Bronchial epithelial cell (primary cell): ENCODE measurements around the gene SCAF4. TPM values are rescaled to one million over a fixed set of nuclear protein-coding genes. Genes with fewer than 3 reads are reported as not detected.

Source experiments
- DNase-seq: peaks from one replicate; pipeline ENCODE4 v3.0.0-alpha.2; 2010; ENCODE audit warnings: low read depth
- FAIRE-seq: peaks from 2 replicates; lab custom pipeline; 2011; peaks lifted over from hg19 to GRCh38; lab: Jason Lieb, UNC
- H3K27me3 ChIP-seq: 2 replicates; pipeline ENCODE4 v1.5.1; 2011; ENCODE audit warnings: low read length; ENCODE audit not compliant: control insufficient read depth, insufficient read depth
- H3K36me3 ChIP-seq: 2 replicates; pipeline ENCODE4 v1.5.1; 2011; ENCODE audit warnings: low read length; ENCODE audit not compliant: control insufficient read depth, insufficient read depth
- H3K4me3 ChIP-seq: 2 replicates; pipeline ENCODE4 v1.5.1; 2011; ENCODE audit warnings: mild to moderate bottlenecking, low read depth, low read length, control low read depth
- CTCF ChIP-seq: IDR thresholded peaks from 2 replicates; pipeline ENCODE4 v1.5.1; 2011; ENCODE audit warnings: mild to moderate bottlenecking, moderate library complexity, low read length, control low read depth, inconsistent platforms; ENCODE audit not compliant: insufficient read depth, severe bottlenecking
- total RNA-seq: library from RNA; depleted of rRNA; stranded (reverse); fragments of >200 nt; gene quantifications from 2 replicates; pipeline ENCODE4 v1.2.1, GENCODE V29; 2014

The SCAF4 gene, protein sequence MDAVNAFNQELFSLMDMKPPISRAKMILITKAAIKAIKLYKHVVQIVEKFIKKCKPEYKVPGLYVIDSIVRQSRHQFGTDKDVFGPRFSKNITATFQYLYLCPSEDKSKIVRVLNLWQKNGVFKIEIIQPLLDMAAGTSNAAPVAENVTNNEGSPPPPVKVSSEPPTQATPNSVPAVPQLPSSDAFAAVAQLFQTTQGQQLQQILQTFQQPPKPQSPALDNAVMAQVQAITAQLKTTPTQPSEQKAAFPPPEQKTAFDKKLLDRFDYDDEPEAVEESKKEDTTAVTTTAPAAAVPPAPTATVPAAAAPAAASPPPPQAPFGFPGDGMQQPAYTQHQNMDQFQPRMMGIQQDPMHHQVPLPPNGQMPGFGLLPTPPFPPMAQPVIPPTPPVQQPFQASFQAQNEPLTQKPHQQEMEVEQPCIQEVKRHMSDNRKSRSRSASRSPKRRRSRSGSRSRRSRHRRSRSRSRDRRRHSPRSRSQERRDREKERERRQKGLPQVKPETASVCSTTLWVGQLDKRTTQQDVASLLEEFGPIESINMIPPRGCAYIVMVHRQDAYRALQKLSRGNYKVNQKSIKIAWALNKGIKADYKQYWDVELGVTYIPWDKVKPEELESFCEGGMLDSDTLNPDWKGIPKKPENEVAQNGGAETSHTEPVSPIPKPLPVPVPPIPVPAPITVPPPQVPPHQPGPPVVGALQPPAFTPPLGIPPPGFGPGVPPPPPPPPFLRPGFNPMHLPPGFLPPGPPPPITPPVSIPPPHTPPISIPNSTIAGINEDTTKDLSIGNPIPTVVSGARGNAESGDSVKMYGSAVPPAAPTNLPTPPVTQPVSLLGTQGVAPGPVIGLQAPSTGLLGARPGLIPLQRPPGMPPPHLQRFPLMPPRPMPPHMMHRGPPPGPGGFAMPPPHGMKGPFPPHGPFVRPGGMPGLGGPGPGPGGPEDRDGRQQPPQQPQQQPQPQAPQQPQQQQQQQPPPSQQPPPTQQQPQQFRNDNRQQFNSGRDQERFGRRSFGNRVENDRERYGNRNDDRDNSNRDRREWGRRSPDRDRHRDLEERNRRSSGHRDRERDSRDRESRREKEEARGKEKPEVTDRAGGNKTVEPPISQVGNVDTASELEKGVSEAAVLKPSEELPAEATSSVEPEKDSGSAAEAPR
- total RNA-seq, result 2.9 and 5.0 TPM in 2 replicates

GRCh38 chr21:31731857-31732596, at the start of gene SCAF4:
TSS of gene SCAF4 (minus strand) at chr21:31732118. CDS start at chr21:31731692, 426 bp downstream.
- no peak for FAIRE-seq
- peak within 1 kb of the TSS; percentile 73 for H3K4me3 ChIP-seq
- TF ChIP-seq CTCF, result no peak

DNA sequence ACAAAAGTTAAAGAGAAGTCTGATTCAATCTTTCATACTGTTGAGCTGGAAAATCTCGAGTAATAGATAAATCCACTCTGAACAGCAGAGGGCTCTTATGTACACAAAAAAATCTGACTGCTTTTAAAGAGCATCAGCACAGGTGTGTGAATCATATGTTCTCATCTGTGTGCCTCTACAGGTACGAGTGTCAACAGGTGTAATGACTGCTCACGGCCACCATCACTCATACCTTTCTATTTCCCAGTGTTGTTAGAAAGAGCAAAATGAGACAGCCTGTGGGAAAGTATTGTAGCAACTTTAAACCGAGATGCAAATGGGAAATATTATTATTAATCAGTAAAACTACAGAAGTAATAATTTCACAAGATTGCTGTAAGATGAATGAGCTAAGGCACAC, 49.0 kb upstream of the SCAF4 start:
- H3K4me3 ChIP-seq, result no peak overlapping the region
- FAIRE-seq, result no peak
- H3K36me3 ChIP-seq, result no peaks in the 10 kb centered on the region
- TF ChIP-seq CTCF, result peak; percentile 26
- no peaks in the 10 kb centered on the region for H3K27me3 ChIP-seq
- DNase-seq, result peak; percentile 80

More at GRCh38 chr21:31731857-31732596, at the start of gene SCAF4:
- Histone ChIP-seq H3K27me3 (no peaks in the 10 kb centered on the region), H3K36me3 (peaks cover 1% of the 10 kb centered on the region)
- DNase-seq, result peak; percentile 65

GRCh38 chr21:31778546-31778945, 46.6 kb upstream of the SCAF4 start:
- TF ChIP-seq CTCF, result no peak
- Histone ChIP-seq H3K36me3 (no peaks in the 10 kb centered on the region), H3K4me3 (no peak overlapping the region), H3K27me3 (no peaks in the 10 kb centered on the region)
- FAIRE-seq, result no peak
- no peak for DNase-seq

- DNase-seq (no peak), FAIRE-seq (no peak)
- no peak overlapping the region for H3K4me3 ChIP-seq
- no peaks in the 10 kb centered on the region for H3K36me3 ChIP-seq
- no peak for TF ChIP-seq CTCF
- H3K27me3 ChIP-seq, result no peaks in the 10 kb centered on the region
Measured at GRCh38 chr21:31777857-31778256, 45.9 kb upstream of the SCAF4 start.

DNA sequence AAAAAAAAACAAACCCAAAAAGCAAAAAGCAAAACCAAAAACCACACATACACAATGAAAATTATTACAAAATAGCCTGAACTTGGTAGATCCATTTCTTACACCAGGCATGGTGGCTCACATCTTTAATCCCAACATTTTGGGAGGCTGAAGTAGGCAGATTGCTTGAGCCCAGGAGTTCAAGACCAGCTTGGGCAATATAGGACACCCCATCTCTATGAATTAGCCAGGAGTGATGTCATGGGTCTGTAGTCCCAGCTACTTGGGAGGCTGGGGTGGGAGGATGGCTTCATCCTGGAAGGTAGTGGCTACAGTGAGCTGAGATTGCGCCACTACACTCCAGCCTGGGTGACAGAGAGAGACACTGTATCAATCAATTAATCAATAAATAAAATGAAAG, 42.1 kb upstream of the SCAF4 start:
- Histone ChIP-seq H3K27me3 (no peaks in the 10 kb centered on the region), H3K4me3 (no peak overlapping the region), H3K36me3 (no peaks in the 10 kb centered on the region)
- TF ChIP-seq CTCF, result no peak
- FAIRE-seq (no peak), DNase-seq (no peak)
